Common myeloid progenitor, CD34-positive (primary cell): ENCODE results near the gene CLMN.

Experiments
- CTCF ChIA-PET: fragments of 350-600 bp; sonication (Branson Sonifier 250); formaldehyde crosslinking; loops from one replicate; lab custom pipeline; 2021; ENCODE audit warnings: antibody characterized with exemption; lab: Charles Lee
- POLR2A ChIA-PET: fragments of 350-600 bp; sonication (Branson Sonifier 250); formaldehyde crosslinking; loops from one replicate; lab custom pipeline; 2021; ENCODE audit warnings: antibody characterized with exemption; lab: Charles Lee
- DNase-seq, 3 donors: peaks; one replicate each; pipeline versions ENCODE4 v3.0.0 to v3.0.0-alpha.2; 2013
- H3K27ac ChIP-seq, 2 experiments: 1 replicate in 1 of 2; 2 replicates in 1 of 2; pipeline ENCODE4 v1.7.0; 2013; ENCODE audit warnings: inconsistent platforms in 2 of 2, low read length in 2 of 2, mild to moderate bottlenecking in 2 of 2, low read depth in 1 of 2, moderate library complexity in 1 of 2; ENCODE audit not compliant: severe bottlenecking in 2 of 2, insufficient read depth in 1 of 2, poor library complexity in 1 of 2
- H3K27me3 ChIP-seq, 5 experiments: replicated peaks in 2 of 5; 1 replicate in 3 of 5; 2 replicates in 2 of 5; pipeline versions ENCODE4 v1.6.1 to v1.7.0; 2013; ENCODE audit warnings: low read length in 4 of 5, mild to moderate bottlenecking in 2 of 5, moderate library complexity in 2 of 5, inconsistent platforms in 1 of 5; ENCODE audit not compliant: insufficient read depth in 5 of 5, control insufficient read depth in 4 of 5
- H3K36me3 ChIP-seq, 4 experiments: 1 replicate in 2 of 4; 2 replicates in 2 of 4; pipeline versions ENCODE4 v1.6.1 to v1.7.0; 2013; ENCODE audit warnings: low read length in 3 of 4, control low read depth in 1 of 4, mild to moderate bottlenecking in 1 of 4; ENCODE audit not compliant: control insufficient read depth in 4 of 4, insufficient read depth in 4 of 4
- H3K4me1 ChIP-seq, 4 experiments: 1 replicate in 3 of 4; 2 replicates in 1 of 4; pipeline versions ENCODE4 v1.6.1 to v1.7.1; 2013; ENCODE audit warnings: low read length in 3 of 4, mild to moderate bottlenecking in 3 of 4, control low read depth in 1 of 4, inconsistent platforms in 1 of 4, moderate library complexity in 1 of 4; ENCODE audit not compliant: control insufficient read depth in 4 of 4, insufficient read depth in 4 of 4; ENCODE audit errors: control extremely low read depth in 1 of 4
- H3K4me3 ChIP-seq, 7 experiments: 1 replicate in 4 of 7; 2 replicates in 3 of 7; pipeline versions ENCODE4 v1.5.1 to v1.7.0; 2013; ENCODE audit warnings: mild to moderate bottlenecking in 7 of 7, low read length in 6 of 7, moderate library complexity in 6 of 7, inconsistent platforms in 2 of 7, low read depth in 2 of 7, control low read depth in 1 of 7; ENCODE audit not compliant: insufficient read depth in 4 of 7, control insufficient read depth in 1 of 7; ENCODE audit errors: extremely low read depth in 1 of 7
- H3K9me3 ChIP-seq, 5 experiments: 1 replicate in 4 of 5; 2 replicates in 1 of 5; pipeline versions ENCODE4 v1.6.1 to v1.7.1; 2013; ENCODE audit warnings: low read length in 4 of 5, mild to moderate bottlenecking in 2 of 5, inconsistent platforms in 1 of 5, low read depth in 1 of 5, moderate library complexity in 1 of 5; ENCODE audit not compliant: control insufficient read depth in 4 of 5, insufficient read depth in 2 of 5; ENCODE audit errors: control extremely low read depth in 1 of 5
- WGBS: methylation state at CpG from one replicate; pipeline ENCODE4 v1.1.5; 2013; ENCODE audit not compliant: insufficient coverage; 5-methylcytosine and 5-hydroxymethylcytosine counted together

CLMN gene

GRCh38 chr14:95273001-95273978 is 46.4 kb downstream of the CLMN start:
- no peak overlapping the region for H3K4me3 ChIP-seq
- H3K4me1 ChIP-seq: peaks cover 0 to 2% (median 0%) of the 10 kb centered on the region in 4 experiments
- WGBS: 96% methylated on average over 10 of the region's 17 CpGs
- no peak overlapping the region for H3K27ac ChIP-seq
- CTCF ChIA-PET: interaction anchor here (0.9 kb wide), 1 partner anchor 9 kb away, joined by 3 read pairs; no protein-coding TSS in a partner anchor
- no peaks in the 10 kb centered on the region for H3K27me3 ChIP-seq
- DNase-seq: no peak
- no peaks in the 10 kb centered on the region for H3K9me3 ChIP-seq
- POLR2A ChIA-PET: interaction anchor here (0.9 kb wide), 1 partner anchor 8 kb away, joined by 3 read pairs; no protein-coding TSS in a partner anchor
- no peaks in the 10 kb centered on the region for H3K36me3 ChIP-seq

GRCh38 chr14:95272057-95272456 is 47.7 kb downstream of the CLMN start:
- no peak for DNase-seq
- POLR2A ChIA-PET: no interaction called here
- CTCF ChIA-PET: no interaction called here
- H3K27ac ChIP-seq: no peak overlapping the region
- WGBS: 98% methylated on average over 5 of the region's 5 CpGs
- no peaks in the 10 kb centered on the region for H3K27me3 ChIP-seq
- no peaks in the 10 kb centered on the region for H3K36me3 ChIP-seq
- H3K4me3 ChIP-seq: no peak overlapping the region
- peaks cover 0 to 9% (median 1%) of the 10 kb centered on the region in 4 experiments for H3K4me1 ChIP-seq
- no peaks in the 10 kb centered on the region for H3K9me3 ChIP-seq

- POLR2A ChIA-PET: no interaction called here
- DNase-seq: no peak
- no peaks in the 10 kb centered on the region for H3K36me3 ChIP-seq
- H3K27ac ChIP-seq: no peak overlapping the region
- no peaks in the 10 kb centered on the region for H3K9me3 ChIP-seq
- CTCF ChIA-PET: interaction anchor here (1.1 kb wide), 1 partner anchor 12 kb away, joined by 3 read pairs; no protein-coding TSS in a partner anchor
- no peak overlapping the region for H3K4me3 ChIP-seq
- no CpG with 5 or more reads among the region's 2 CpGs for WGBS
- H3K4me1 ChIP-seq: peaks cover 1 to 25% (median 13%) of the 10 kb centered on the region in 4 experiments
- no peaks in the 10 kb centered on the region for H3K27me3 ChIP-seq
Measured at GRCh38 chr14:95270203-95270602, 49.5 kb downstream of the CLMN start.

- Histone ChIP-seq H3K9me3 (no peaks in the 10 kb centered on the region), H3K27ac (no peak overlapping the region), H3K36me3 (no peaks in the 10 kb centered on the region), H3K27me3 (no peaks in the 10 kb centered on the region), H3K4me1 (peaks cover 3 to 32% (median 16%) of the 10 kb centered on the region in 4 experiments), H3K4me3 (no peak overlapping the region)
- ChIA-PET POLR2A (no interaction called here), CTCF (interaction anchor here (1.1 kb wide), 1 partner anchor 13 kb away, joined by 3 read pairs; no protein-coding TSS in a partner anchor)
- no peak for DNase-seq
- 100% methylated on average over 1 of the region's 2 CpGs for WGBS
Measured at GRCh38 chr14:95269493-95269892, 50.2 kb downstream of the CLMN start.

GRCh38 chr14:95268350-95268749 is 51.4 kb downstream of the CLMN start:
- CTCF ChIA-PET: no interaction called here

GRCh38 chr14:95267306-95267705 is 52.4 kb downstream of the CLMN start:
- Histone ChIP-seq H3K4me3 (peak overlapping the region in 1 of 7 experiments; percentile 27), H3K9me3 (no peaks in the 10 kb centered on the region), H3K4me1 (peaks cover 3 to 33% (median 16%) of the 10 kb centered on the region in 4 experiments), H3K27ac (peak overlapping the region in 1 of 2 experiments; percentile 29), H3K36me3 (no peaks in the 10 kb centered on the region), H3K27me3 (no peaks in the 10 kb centered on the region)
- POLR2A ChIA-PET: no interaction called here
- CTCF ChIA-PET: no interaction called here
- DNase-seq: peak; percentile 71 to 91 (median 84)
- WGBS: 0% methylated on average over 1 of the region's 4 CpGs

More at GRCh38 chr14:95268350-95268749, 51.4 kb downstream of the CLMN start:
- no peaks in the 10 kb centered on the region for H3K27me3 ChIP-seq
- peak in 1 of 3 donors; percentile 35 for DNase-seq
- H3K4me3 ChIP-seq: no peak overlapping the region
- POLR2A ChIA-PET: no interaction called here
- H3K9me3 ChIP-seq: no peaks in the 10 kb centered on the region
- H3K36me3 ChIP-seq: no peaks in the 10 kb centered on the region
- peaks cover 3 to 33% (median 16%) of the 10 kb centered on the region in 4 experiments for H3K4me1 ChIP-seq
- no peak overlapping the region for H3K27ac ChIP-seq
